ENCODE measurements around the gene PATJ.

GRCh38 chr1:62178372-62178771, 436.1 kb downstream of the PATJ start:
- no peak for TF ChIP-seq CTCF (IDR thresholded peaks at IDR 0.05)
- TF ChIP-seq POLR2A (IDR thresholded peaks at IDR 0.05), result no peak
- TF ChIP-seq EP300 (IDR thresholded peaks at IDR 0.05), result no peak

All from tibial nerve (tissue), 4 donors.